ENCODE measurements around the gene GRIK3.
"Not testable (repeated sequence)": the region's sequence is repeated elsewhere in the genome, so short reads cannot be mapped to it uniquely, and the experiment has no call there.

GRIK3 gene

DNA sequence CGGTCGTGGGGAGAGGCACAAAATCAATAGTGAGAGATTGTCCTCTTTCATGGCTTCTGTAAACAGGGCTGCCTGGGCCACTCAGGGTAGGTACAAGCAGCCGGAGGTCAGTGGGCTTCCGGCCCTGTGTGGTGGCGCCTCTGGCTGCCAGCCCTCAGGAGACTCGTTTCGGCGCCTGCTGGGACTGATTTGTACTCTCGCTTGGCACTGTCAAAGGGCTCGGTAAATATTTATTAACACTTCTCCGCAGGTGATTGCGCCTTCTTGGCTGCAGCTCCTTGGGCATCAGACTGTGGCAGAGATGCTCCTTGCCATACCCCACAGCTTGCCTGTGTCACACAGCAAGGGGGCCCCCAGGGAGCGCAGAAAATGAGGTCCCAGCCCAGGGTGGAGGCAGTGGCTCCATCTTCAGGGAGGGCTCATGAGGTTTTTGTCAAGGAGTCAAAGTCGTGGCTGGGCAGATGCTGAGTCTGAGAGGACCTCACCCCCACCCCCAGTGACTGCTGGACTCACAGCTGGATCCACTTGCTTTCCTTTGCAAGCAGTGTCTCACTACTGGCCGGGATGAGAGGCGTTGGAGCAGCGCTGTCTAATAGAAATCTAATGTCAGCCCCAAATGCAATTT is 262.5 kb downstream of the GRIK3 start:
- in situ Hi-C loops (cut with MboI; ENCODE audit: low sequenced_read_pairs), result no loop called here

DNA sequence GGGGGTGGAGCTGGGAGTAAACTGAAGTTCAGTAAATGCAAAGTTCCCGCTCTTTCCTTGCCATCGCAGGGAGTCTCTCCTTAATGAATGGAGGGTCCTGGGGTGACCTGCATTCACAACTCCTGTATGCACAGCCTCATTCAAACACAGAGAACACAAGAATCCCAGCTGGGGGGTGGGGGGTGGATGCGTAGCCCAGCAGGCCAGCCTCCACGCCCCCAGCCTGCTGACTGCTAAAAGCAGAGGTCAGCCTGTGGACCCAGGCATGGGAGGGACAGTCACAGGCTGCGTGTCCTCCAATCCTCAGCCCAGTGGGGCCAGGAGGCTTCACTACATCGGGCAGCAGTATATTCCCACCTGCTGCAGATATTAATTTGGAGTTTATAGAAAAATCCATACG is 263.1 kb downstream of the GRIK3 start:
- in situ Hi-C loops (cut with MboI; ENCODE audit: low sequenced_read_pairs), result no loop called here

DNA sequence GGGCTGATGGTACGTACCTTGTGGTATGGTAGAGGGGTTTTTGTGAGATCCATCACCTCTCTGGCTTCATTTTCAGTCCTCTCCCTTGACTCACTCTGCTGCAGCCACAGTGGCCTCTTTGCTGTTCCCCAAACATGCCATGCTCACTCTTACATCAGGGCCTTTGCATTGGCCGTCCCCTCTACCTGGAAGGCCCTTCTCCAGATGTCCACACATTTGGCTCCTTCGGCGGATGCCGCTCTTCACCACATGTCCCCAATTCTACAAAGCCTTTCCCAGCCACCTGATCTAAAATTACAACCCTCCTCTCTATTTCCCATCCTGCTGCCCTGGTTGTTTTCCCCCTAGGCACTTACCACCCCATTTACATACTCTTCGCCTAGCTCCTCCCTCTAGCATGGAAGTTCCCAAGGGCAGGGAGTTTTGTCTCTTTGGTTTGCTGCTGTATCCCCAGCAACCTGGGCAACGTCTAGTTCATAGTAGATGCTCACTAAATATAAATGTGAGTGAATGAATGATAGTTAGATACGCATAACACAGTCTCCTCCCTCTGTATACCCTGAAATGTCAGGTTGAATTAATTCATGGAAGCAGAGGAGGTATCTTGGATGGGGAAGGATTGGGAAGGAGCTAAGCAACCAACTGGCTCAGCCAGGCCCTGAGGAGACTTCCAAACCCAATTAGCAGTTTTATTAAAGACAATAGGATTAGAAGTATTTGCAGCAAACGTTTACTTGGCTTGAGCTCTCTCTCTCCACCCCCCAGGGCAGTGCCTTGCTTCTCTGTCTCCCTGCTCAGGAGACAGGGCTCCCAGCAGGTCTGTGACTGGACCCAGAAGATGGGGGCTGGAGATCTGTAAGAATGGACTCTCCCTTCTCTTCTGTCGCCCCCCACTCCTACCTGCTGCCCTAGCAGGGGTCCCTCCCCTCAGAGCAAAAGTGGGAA is 264.2 kb downstream of the GRIK3 start:
- in situ Hi-C loops (cut with MboI; ENCODE audit: low sequenced_read_pairs), result no loop called here

DNA sequence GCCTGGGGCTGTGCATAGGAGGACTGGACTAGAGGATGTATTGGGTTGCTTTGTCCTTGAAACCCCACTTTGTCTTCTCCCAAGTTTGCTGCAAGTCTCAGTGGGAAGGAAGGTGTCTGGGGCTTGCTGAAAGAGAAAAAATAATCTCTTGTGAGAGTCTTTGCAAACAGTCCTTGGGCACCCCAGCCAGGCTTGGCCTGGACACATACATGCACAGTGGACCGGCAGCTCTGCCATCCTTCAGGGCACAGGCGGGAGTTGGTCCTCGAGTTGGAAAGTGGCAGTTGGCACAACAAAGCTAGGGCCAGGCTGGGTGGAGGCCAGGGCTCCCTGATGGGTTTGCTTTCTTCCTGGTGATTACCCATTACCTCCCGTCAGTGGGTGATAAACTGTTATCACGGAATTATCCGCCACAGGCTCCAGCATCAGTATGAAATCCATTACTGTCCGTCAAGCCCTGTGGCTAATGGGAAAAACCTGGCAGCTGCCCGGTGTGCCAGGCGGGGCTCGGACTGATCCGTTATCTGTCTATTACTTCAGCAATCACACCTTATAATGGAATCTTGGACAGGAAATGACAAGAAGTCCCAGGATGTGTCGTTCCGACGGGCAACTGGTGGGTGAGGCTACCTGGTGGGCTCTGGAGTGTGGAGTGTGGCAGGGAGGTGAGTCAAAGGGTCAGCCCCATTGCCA is 265.7 kb downstream of the GRIK3 start:
- in situ Hi-C loops (cut with MboI; ENCODE audit: low sequenced_read_pairs), result no loop called here

DNA sequence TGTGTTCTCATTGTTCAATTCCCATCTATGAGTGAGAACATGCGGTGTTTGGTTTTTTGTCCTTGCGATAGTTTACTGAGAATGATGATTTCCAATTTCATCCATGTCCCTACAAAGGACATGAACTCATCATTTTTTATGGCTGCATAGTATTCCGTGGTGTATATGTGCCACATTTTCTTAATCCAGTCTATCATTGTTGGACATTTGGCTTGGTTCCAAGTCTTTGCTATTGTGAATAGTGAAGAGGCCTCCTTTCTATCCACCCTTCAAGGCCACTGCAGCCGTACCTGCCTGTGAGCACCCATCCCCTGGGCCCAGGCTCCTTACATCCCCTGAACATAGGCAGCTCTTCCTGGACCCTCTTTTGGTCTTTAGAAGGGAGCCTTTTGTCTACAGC is 266.9 kb downstream of the GRIK3 start:
- in situ Hi-C loops (cut with MboI; ENCODE audit: low sequenced_read_pairs), result not testable (repeated sequence)

DNA sequence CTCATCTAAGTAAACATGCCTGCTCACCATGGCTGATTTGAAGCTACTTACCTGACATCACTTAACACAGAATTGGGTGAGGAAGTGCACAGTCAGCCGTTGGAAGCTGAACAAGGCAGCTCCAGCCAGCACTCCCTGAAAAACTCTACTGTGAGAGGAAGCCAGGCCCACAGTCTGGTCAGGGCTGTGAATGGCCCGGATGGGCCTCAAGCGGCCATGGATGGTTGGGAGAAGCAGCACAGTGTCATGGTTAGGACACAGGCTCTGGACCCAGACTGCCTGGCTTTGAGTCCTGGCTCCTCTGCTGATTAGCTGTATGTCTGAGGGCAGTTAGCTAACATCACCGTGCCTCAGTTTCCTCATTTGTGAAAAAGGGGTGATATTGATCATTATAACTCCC is 267.8 kb downstream of the GRIK3 start:
- in situ Hi-C loops (cut with MboI; ENCODE audit: low sequenced_read_pairs), result no loop called here

DNA sequence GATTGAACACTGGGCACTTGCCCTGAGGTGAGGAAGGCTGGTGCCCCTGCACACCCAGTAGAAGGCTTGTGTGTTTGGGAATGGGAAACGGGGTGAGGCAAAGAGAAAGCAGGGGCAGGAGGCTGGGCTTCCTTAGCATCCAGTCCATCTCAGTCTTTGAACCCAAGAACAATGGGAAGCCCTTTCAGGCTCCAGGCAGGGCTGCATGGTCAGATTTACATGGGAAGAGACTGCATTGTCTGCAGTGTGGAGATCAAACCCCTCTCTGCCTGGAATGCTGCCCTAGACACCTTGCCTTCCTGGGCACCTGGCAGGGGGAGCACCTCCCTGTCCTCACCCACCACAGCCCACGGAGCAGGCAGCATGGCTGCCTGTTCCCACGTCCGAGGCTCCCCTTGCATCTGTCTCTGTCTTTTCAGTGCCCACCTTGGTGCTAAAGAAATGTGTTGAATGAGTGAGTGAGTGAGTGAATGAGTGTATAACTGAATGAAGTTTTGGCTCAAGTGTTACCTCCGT is 268.5 kb downstream of the GRIK3 start:
- in situ Hi-C loops (cut with MboI; ENCODE audit: low sequenced_read_pairs), result no loop called here

DNA sequence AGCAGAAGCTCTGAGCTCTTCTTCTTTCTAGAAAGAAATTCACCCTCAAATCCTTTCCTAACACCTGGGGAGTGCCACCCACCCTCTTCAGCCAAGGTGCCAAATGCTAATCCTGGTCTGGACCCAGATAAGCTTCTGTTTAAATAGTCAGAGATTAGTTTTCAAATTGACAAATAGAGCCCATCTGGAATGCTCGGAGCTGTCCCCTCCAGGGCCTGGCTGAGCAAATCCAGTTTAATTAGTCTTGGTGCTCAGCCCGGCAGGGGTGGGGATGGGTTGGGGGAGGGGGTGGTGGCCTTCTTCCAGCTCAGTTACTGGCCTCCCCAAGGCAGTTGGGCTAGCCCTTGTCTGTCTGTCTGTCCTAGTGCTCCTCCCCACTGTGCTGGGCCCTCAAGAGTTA is 269.5 kb downstream of the GRIK3 start:
- in situ Hi-C loops (cut with MboI; ENCODE audit: low sequenced_read_pairs), result no loop called here

DNA sequence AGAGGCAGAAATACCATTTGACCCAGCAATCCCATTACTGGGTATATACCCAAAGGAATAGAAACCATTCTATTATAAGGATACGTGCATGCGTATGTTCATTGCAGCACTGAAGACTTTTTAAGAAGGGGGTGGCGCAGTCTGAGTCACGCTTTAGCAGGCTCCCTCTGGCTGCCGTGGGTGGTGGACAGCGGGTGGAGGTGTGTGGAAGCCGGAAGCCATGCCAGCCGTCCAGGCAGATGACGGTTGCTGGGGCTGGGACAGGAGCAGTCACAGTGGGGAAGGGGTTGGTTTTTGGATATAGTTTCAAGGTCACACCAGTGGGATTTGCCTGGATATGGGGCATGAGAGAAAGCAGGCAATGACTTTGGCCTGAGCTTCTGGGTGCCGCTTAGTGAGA is 270.5 kb downstream of the GRIK3 start:
- in situ Hi-C loops (cut with MboI; ENCODE audit: low sequenced_read_pairs), result no loop called here

DNA sequence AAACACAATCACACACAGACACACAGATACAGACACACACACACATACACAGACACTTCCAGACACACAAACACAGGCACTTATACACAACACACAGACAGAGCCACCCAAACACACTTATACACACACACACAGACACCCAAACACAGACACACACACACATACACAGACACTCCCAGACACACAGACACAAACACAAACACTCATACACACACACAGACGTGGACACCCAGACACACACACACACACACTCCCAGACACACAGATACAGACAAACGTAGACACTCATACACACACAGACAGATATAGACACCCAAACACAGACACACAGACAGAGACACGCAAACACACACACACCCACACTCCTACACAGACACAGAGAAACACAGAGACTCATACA is 272.1 kb downstream of the GRIK3 start:
- in situ Hi-C loops (cut with MboI; ENCODE audit: low sequenced_read_pairs), result no loop called here

DNA sequence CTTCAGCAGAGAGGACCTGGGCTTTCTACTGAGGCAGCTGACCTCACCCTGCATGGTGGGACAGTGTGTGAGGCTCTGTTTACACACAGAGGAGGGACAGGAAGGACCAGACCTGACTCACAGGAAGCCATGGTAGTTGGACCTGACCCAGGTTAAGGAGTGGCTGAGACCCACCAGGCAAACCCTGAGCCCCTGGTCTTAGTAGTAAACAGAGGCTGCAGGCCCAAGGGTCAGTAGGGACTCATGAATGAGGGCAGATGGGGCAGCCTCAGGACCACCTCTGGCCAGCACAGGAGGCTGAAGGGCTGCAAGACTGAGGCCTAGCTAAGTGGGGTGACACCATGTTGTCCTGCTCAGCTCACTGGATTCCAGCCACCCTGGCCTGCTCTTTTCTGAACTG is 273.2 kb downstream of the GRIK3 start:
- in situ Hi-C loops (cut with MboI; ENCODE audit: low sequenced_read_pairs), result no loop called here

DNA sequence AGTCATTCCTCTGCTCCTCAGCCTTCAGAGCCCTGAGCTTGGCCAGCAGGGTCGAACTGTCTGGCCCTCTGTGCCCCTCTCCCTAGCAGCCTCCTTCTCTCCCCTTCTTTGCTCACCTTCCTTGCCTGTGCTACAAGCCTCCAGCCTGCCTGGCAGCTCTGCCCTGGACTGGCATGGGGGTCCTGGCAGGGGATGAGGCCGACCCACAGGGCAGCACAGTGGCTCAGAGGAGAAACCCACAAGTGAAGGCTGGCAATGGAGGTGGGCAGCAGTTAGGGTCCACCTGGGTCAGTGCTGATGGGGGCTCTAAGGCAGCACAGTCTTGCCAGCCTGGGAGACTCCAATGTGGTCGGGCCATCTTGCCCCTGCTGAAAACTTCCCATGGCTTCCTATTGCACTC is 274.2 kb downstream of the GRIK3 start:
- in situ Hi-C loops (cut with MboI; ENCODE audit: low sequenced_read_pairs), result no loop called here

DNA sequence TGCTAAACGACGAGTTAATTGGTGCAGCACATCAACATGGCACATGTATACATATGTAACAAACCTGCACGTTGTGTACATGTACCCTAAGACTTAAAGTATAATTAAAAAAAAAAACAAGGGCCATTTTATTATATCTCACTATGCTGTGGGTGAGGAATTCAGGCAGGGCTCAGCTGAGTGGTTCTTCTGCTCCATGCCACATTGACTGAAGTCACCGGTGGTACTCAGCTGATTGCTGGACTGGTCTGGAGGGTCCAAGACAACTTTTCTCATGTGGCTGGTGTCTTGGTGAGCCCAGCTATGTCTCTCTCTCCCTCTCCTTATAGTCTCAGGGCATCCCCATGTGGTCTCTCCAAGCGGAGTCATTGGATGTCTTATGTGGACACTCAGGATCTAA is 275.0 kb downstream of the GRIK3 start:
- in situ Hi-C loops (cut with MboI; ENCODE audit: low sequenced_read_pairs), result no loop called here

DNA sequence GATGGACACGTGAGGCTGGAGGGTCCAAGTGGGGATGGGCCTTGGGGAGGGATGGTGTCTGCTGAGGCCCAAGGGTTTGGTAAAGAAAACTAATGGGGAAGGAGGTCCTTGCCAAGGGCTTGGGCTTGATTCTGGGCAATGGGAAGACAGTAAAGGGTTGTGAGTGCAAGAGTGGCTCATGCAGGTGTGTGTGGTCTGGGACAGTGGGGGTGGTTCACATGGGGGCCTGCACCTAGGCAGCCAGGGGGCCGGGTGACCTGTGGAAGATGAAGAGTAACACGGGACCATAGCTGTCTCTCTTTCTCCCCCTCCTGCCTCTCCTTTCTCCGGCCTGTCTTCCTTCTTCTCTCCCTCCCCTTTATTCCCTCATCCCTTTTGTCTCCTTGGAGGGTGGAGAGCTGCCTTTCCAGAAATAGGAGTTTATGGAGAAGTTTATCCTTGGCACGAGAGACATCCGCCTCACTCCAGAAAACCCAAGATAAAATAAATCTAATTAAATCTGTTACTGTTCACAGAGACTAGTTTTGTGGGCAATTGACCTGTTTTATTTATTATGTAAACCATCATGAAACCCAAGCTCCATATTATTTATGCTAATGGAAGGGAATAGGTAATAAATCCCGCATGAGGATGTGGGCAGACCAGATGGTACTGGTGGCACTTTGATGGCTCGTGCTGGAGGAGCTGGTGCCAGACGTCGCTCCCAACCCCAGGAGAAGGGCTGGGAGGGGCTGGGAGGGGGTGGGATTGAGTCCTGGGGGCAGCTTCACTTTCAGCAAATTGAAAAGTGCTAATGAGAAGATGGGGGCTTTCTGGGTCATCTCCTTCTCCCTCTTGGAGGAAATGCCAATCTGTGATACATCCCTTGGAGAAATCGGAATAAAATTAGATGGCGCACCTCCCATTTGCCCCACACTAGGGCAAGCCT is 278.7 kb downstream of the GRIK3 start:
- in situ Hi-C loops (cut with MboI; ENCODE audit: low sequenced_read_pairs), result no loop called here

DNA sequence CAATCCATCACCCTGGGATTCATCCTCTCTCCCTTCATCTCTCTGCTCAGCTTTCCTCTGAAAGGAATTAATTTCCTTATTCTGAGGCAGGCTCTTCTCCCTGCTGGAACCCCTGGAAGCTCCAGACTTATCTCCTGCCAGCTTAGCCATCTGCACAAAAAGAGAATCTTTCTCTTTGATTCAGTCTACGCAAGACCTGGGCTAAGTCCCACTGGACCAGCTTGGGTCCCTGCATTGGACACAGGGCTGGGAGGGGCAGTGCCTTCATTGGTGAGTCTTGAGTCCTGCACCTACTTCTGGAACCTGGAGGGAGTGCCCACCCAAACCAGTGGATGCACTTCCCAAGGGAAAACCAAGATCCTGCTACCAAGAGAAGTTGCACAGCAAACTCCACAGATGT is 279.9 kb downstream of the GRIK3 start:
- in situ Hi-C loops (cut with MboI; ENCODE audit: low sequenced_read_pairs), result no loop called here

DNA sequence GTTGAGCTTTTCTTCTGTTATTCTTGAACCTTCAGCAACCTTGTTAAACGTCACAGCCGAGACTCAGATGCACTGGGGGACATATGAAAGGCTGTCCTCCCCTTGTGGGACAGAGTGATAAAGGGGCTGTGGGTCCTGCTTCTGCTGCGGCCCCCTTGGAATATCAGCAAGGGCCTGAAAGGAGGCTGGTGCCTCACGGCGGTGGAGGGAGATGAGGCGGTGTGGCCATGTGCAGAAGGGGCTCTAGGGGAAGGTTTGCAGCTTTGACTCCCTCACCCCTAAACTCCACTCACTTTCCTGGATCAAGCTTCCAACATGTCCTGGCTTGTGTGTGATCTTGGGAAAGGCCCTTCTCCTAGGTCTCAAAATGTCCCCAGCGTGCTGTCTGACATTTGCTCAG is 280.9 kb downstream of the GRIK3 start:
- in situ Hi-C loops (cut with MboI; ENCODE audit: low sequenced_read_pairs), result no loop called here

DNA sequence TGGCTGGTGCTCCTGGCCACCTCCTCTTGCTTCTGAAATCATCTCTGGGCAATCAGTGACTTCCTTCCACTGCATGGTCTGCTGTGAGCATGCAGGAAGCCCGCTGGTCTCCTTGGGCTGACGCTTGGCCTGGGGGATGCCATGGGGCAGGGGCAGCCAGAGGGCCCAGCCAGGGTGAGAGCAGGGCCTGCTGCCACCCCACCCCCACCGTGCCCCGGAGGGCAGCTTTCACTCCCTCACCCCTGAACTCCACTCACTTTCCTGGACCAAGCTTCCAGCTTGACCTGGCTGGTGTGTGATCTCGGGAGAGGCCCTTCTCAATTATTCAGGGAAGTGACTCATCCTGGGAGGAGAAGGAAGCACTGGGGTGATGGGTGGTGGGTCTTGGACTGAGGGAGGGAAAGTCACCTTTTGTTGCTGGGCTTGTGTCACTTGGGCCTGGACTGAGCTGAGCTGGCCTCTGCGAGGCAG is 281.4 kb downstream of the GRIK3 start:
- in situ Hi-C loops (cut with MboI; ENCODE audit: low sequenced_read_pairs), result no loop called here

DNA sequence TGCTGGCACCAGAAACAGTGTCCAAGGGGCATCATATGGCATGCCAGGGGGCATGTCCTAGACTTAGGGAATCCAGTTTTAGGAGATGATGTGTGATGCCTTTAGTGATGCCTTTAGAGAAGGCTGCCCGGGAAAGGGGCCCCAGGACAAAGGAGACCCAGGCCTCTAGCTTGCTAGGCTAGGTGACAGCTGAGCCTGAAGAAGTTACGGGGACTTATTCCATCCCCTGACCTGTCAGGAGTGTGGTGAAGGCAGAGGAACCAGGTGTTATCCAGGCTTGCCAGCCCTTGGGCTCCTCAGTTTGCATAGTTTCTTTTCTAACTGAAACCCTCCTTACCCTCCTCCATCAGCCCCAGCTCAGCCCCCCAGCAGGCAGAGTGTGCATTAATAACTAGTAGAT is 281.9 kb downstream of the GRIK3 start:
- in situ Hi-C loops (cut with MboI; ENCODE audit: low sequenced_read_pairs), result no loop called here

DNA sequence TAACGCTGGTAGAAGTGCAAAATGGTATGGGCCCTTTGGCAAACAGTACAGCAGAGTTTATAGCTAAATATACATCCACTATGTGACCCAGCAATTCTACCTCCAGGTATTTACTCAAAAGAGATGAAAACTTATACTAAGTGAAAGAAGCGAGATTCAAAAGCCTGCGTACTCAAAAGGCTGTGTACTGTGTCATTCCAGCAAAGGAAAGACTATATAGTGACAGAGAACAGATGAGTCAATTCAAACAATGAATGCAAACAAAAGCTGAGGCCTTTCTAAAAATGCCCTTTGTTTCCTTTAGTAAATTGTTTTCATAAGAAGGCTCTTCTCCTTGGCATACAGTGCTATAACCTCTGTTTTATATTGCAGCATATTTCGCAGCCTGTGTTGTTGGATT is 282.8 kb downstream of the GRIK3 start:
- in situ Hi-C loops (cut with MboI; ENCODE audit: low sequenced_read_pairs), result no loop called here

DNA sequence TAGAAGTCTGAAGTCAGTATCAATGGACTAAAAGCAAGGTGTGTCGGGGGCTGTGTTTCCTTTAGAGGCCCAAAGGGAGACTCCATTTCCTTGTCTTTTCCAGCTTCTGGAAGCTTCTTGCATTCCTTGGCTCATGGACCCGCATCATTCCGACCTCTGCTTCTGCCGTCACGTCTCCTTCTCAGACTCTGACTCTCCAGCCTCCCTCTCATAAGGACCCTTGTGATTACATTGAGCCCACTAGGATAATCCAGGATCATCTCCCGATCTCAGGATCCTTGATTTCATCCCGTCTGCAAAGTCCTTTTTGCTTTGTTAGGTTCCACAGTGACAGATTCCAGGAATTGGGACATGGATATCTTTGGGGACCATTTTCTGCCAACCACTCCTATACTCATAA is 285.8 kb downstream of the GRIK3 start:
- in situ Hi-C loops (cut with MboI; ENCODE audit: low sequenced_read_pairs), result no loop called here
